NCI-H524 (cell line): ENCODE data around the gene KCNQ4.

ENCODE experiments used
- DNase-seq, 2 experiments: peaks; one replicate each; lab custom pipeline; 2025; lab: John Stamatoyannopoulos, UW

KCNQ4 gene

GRCh38 chr1:40777224-40777970 lies 6.2 kb upstream of the KCNQ4 start:
- no peak for DNase-seq

- peak; percentile 14 to 38 for DNase-seq
These were observed 2.6 kb upstream of the KCNQ4 start for GRCh38 chr1:40780678-40781607.

- no peak for DNase-seq
These were observed 2.0 kb upstream of the KCNQ4 start for GRCh38 chr1:40781608-40781971.

- DNase-seq, result peak in 1 of 2 experiments; percentile 20
These were observed 1.1 kb upstream of the KCNQ4 start for GRCh38 chr1:40782371-40782956.

- DNase-seq, result peak in 1 of 2 experiments; percentile 11
These were observed 669 bp downstream of the KCNQ4 start for GRCh38 chr1:40784141-40784770.

- no peak for DNase-seq
These were observed 1.2 kb downstream of the KCNQ4 start for GRCh38 chr1:40784771-40785151.

GRCh38 chr1:40785446-40785845 lies 1.9 kb downstream of the KCNQ4 start:
- DNase-seq, result no peak

GRCh38 chr1:40786171-40786994 lies 2.8 kb downstream of the KCNQ4 start:
- DNase-seq, result no peak

GRCh38 chr1:40786995-40787705 lies 3.6 kb downstream of the KCNQ4 start:
- no peak for DNase-seq

GRCh38 chr1:40787737-40788560 lies 4.4 kb downstream of the KCNQ4 start:
- DNase-seq, result no peak

- DNase-seq, result no peak
These were observed 5.2 kb downstream of the KCNQ4 start for GRCh38 chr1:40788561-40789341.

GRCh38 chr1:40789342-40789598 lies 5.7 kb downstream of the KCNQ4 start:
- DNase-seq, result no peak

GRCh38 chr1:40789661-40790430 lies 6.3 kb downstream of the KCNQ4 start:
- DNase-seq, result no peak

GRCh38 chr1:40792036-40792435 lies 8.4 kb downstream of the KCNQ4 start:
- DNase-seq, result no peak

- DNase-seq, result no peak
These were observed 10.0 kb downstream of the KCNQ4 start for GRCh38 chr1:40793617-40794016.

- DNase-seq, result no peak
These were observed 10.5 kb downstream of the KCNQ4 start for GRCh38 chr1:40794048-40794447.

- no peak for DNase-seq
These were observed 11.6 kb downstream of the KCNQ4 start for GRCh38 chr1:40794974-40795715.
